Stimulated activated CD4-positive, alpha-beta T cell treated with anti-CD3 and anti-CD28 coated beads, Interleukin-2, amount 100 ng/mL, for 48 hours (primary cell): ENCODE results near the gene NUDT10.
"Not testable (repeated sequence)": the region's sequence is repeated elsewhere in the genome, so short reads cannot be mapped to it uniquely, and the experiment has no call there.

Experiments used
- DNase-seq, 2 donors: peaks; one replicate each; pipeline ENCODE4 v3.0.0-alpha.2; 2020

The NUDT10 gene

GRCh38 chrX:51332188-51332942 is at the start of gene NUDT10:
NUDT10 (plus strand) TSS chrX:51332822; CDS start chrX:51332966, 144 bp downstream.
- DNase-seq, result peak; percentile 18 to 25

GRCh38 chrX:51292421-51292820 is 40.2 kb upstream of the NUDT10 start:
- no peak for DNase-seq

- DNase-seq, result no peak
Measured at GRCh38 chrX:51296138-51296537, 36.5 kb upstream of the NUDT10 start.

- DNase-seq, result no peak
Measured at GRCh38 chrX:51316271-51316670, 16.4 kb upstream of the NUDT10 start.

- DNase-seq, result not testable (repeated sequence)
Measured at GRCh38 chrX:51332943-51333785, 542 bp downstream of the NUDT10 start.

GRCh38 chrX:51334276-51334675 is 1.7 kb downstream of the NUDT10 start:
- DNase-seq, result no peak

GRCh38 chrX:51336584-51336983 is 4.0 kb downstream of the NUDT10 start:
- no peak for DNase-seq

- DNase-seq, result no peak
Measured at GRCh38 chrX:51361251-51361650, 28.6 kb downstream of the NUDT10 start.

- no peak for DNase-seq
Measured at GRCh38 chrX:51376672-51377071, 44.0 kb downstream of the NUDT10 start.
